NCI-H345 treated with DMSO at 0.1 percent for 48 hours (cell line): ENCODE measurements around the gene STK11.
"Not testable (repeated sequence)": the region's sequence is repeated elsewhere in the genome, so short reads cannot be mapped to it uniquely, and the experiment has no call there.

Experiments
- DNase-seq: peaks from one replicate; lab custom pipeline; 2025; ENCODE audit not compliant: unreplicated experiment; lab: John Stamatoyannopoulos, UW

Gene STK11

DNA sequence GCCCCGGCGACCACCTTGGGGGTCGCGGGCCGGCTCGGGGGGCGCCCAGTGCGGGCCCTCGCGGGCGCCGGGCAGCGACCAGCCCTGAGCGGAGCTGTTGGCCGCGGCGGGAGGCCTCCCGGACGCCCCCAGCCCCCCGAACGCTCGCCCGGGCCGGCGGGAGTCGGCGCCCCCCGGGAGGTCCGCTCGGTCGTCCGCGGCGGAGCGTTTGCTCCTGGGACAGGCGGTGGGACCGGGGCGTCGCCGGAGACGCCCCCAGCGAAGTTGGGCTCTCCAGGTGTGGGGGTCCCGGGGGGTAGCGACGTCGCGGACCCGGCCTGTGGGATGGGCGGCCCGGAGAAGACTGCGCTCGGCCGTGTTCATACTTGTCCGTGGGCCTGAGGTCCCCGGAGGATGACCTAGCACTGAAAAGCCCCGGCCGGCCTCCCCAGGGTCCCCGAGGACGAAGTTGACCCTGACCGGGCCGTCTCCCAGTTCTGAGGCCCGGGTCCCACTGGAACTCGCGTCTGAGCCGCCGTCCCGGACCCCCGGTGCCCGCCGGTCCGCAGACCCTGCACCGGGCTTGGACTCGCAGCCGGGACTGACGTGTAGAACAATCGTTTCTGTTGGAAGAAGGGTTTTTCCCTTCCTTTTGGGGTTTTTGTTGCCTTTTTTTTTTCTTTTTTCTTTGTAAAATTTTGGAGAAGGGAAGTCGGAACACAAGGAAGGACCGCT is 729 bp downstream of the STK11 start:
- DNase-seq: no peak

DNA sequence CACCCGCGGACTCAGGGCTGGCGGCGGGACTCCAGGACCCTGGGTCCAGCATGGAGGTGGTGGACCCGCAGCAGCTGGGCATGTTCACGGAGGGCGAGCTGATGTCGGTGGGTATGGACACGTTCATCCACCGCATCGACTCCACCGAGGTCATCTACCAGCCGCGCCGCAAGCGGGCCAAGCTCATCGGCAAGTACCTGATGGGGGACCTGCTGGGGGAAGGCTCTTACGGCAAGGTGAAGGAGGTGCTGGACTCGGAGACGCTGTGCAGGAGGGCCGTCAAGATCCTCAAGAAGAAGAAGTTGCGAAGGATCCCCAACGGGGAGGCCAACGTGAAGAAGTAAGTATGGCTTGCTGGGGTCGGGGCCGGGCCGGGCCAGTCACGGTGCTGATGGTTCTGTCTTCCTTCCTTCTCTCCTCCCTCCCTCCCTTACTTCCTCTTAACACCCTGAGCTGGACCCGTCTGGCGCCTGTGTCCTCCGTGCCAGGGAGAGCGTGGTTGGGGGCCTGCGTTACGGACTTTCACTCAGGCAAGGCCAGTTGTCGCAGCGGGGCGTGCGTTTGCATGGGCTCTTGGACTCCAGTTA is 1.4 kb downstream of the STK11 start:
- DNase-seq: no peak

DNA sequence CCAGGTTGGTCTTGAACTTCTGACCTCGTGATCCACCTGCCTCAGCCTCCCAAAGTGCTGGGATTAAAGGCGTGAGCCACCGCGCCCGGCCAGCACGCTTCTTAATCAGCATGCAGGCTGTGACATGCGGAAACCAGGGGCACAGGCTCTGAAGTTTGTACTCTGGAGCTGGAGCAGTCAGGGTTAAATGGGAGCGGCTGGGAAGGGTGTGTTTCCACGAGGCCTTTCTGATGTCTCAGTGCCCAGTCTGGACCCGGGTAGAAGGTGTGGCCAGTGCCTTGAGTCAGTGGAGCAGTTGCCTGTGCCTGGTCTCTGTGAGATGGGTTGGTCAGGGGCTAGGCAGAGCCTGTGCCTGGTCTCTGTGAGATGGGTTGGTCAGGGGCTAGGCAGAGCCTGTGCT is 3.3 kb downstream of the STK11 start:
- DNase-seq: not testable (repeated sequence)

DNA sequence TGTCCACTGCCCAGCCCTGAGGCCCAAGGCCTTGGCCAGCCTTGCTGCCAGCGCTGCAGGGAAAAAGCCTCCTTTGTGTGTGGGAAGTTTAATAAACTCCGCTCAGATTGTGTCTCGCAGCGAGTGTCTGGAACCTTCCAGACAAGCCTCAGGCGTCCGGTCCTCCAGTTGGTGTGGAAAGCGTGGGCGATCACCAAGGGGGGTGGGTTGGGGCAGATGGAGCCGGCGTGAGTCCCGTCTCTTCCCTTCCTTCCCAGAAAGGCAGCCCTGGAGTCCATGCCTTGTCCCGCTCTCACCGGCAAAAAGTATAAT is 4.6 kb downstream of the STK11 start:
- DNase-seq: no peak

DNA sequence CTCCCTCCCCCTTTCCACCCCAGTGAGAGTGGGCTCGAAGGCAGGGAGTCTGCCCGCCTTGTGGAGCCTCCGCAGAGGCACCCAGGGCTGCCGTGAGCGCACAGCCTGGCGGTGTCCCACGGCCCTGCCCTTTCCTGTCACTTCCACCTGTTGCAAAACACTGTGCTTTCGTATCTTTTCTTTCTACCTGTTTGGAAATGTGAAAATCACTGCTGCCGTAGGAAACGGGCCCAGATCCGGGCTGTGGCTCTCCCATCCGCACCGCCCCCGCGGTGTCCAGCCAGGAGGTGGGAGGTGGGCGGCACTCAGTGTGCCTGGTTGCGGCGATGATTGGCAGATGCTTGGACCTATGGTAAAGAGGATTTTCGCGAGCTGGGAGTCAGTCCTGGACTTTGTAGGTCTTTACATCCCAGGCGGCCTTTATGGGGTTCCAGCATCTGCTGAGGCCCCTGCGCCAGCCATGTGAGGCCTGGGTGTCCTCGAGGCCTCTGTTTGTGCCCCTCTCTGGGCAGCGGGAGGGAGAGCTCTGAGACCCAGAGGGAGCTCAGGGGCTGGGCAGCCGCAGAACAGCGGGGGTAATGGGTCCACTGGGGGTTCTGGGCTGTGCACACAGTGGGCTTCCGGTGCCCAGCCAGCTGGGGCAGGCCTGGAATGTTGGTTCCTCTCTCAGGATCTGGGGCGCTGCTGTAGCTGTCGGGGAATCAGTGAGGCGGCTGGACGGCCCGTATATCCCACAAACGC is 6.1 kb downstream of the STK11 start:
- no peak for DNase-seq

DNA sequence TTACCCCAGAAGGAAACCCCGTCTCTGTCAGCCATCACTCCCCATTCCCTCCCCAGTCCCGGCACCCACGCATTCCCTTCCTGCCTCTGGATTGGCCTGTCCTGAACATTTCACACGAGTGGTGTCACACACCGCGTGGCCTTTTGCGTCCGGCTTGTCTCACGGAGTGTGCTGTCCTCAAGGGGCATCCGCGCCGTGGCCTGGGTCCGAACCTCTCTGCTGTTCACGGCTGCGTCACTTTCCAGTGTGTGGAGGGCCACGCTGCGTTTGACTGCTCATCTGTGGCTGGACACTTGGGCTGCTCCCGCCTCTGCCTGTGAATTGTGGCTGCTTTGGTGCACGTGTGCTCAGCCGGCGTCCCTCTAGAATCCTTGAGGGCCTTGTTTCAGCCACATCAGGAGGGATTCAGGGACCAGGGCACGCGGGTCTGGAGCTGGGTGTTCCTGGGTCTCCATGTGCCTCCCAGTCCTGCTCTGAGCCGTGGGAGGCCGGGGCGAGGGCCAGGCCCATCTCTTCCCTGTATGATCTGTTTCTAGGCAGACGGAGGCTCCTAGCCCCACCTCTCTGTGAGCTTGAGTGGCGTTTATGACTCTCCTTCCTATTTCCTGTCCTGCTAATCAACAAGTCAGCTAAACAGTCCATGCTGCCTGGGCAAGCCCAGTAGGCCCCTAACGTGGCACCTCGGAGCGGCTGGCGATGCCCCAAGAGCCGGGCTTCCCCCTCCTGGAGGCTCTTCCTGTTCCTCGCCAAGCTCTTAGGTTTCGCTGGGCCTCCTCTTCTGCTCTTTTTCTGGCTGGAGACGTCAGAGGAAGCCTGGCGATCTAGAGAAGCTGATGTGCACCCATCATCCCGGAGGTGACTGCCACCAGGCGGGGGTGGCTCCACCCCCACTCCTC is 8.1 kb downstream of the STK11 start:
- no peak for DNase-seq

DNA sequence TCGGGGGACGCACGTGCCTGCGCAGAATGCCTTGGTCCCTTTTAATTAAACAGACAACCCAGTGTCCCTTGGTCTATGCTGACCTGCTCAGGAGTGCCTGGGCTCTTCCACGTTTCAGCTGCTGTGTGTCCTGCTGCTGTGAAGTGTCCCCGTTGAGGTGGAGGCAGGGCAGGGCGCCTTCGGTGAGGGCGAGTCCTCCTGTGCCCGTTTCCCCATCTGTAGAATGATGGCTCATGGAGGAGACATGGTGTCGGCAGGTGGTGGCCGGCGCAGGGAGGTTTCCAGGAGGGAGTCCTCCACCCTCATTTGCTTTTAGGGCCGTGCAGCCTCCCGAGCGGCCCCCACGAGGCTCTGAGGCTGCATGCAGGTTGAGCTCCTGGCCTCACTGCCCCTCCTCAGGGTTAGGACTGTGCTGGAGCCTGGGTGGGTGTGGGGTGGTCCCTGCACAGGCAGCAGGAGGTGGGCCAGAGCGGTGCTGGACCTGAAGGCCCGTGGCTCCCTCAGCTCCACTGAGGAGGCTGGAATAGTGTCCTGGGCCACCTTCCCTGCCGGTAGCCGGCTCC is 8.8 kb downstream of the STK11 start:
- no peak for DNase-seq

DNA sequence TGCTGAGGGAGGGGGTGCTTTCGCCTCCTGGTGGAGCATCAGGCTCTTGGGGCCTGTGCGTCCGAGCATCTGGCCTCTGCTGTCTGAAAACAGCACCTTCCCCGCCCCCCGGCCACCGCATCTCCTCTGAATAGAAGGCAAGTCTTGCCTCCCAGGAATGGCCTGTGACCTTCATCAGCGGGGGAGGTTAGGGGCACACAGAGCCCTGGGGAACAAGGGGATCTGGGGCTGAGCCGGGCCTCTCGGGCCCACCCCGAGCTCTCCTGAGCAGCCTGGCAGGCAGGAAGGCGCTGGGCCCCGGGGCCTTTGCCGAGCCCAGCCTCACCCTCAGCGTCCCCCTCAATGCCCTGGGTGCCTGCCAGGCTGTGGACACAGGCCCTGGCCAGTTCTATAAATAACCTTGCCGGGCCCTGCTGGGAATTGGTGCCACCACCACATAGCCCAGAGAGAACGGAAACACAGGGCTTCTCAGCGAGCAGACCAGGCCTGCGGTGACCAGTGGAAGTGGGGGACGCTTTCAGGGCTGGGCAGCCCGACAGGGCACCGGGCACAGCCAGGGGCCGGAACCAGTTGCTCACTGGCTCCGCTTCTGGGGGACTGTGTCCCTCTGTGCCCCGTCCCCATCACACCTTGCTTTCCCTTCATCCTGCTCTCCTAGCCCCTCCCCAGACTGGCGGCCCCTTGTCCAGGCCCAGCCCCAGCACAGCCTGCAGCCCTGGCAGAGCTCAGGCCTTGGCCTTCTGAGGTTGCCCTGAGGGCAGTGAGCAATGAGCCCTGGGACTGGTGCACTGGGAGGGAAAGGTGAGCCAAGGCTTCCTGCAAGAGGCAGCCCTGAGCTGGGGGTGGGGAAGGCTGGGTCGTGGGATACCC is 9.5 kb downstream of the STK11 start:
- no peak for DNase-seq

DNA sequence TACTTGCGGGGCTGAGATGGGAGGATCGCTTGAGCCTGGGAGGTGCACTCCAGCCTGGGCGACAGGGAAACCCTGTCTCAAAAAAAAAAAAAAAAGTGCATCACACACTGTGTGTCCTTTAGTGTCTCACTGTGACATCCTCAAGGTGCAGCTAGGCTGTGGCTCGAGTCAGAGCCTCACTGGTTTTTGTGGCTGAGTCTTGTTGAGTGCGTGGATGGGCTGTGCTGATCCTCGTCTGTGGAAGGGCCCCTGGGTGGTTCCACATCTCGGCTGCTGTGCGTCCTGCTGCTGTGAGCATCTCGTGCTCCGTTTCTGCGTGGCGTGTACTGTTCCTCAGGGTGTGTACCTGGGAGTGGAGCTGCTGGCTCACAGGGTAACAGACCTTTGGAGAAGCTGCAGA is 11.2 kb downstream of the STK11 start:
- no peak for DNase-seq

DNA sequence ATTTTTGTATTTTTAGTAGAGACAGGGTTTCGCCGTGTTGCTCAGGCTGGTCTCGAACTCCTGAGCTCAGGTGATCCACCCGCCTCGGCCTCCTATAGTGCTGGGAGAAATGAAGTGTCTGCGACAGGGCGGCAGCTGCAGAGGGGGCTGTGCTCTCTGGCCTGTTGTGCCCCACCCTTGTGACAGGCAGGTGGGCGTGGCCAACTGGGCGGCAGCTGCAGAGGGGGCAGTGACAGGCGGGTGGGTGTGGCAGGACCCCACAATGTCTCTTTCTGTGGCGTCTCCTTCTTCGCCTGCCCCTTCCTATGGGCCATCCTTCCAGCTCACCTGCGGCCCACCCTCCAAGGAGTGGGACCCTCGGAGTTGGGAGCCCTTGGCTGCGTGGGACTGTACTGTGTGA is 11.8 kb downstream of the STK11 start:
- no peak for DNase-seq

DNA sequence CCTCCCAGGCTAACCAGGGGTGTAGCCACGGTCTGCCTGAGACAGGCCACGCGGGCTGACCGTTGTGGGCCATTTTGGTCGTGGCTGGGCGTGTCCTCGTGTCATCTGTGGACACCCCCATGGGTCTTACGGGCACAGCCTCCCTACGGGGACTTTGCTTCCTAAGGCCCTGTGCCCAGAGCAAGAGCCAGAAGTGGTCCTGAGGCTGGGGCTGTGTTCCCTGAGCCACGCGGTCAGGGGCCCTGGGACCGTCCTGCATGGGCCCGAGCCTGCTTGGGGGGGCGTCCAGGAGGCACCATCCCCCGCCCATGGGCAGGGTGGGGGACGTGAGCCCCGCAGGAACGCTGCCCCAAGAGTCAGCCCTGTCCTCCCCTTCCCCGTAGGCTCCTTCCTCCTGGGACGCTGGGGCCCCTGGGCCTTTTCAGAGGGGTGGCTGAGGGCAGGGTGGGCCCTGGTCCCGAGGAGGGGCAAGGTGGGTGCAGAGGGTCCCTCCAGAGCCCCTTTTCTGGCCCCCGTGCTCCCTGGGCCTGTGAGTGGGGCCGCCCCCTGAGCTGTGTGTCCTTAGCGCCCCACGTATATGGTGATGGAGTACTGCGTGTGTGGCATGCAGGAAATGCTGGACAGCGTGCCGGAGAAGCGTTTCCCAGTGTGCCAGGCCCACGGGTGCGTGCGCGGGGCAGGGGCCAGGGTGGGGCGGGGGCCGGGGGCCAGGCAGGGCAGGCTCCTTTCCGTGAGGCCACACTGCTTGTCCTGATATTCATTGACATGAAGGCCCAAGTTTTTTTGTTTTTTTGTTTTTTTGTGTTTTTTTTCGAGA is 13.4 kb downstream of the STK11 start:
- DNase-seq: no peak

DNA sequence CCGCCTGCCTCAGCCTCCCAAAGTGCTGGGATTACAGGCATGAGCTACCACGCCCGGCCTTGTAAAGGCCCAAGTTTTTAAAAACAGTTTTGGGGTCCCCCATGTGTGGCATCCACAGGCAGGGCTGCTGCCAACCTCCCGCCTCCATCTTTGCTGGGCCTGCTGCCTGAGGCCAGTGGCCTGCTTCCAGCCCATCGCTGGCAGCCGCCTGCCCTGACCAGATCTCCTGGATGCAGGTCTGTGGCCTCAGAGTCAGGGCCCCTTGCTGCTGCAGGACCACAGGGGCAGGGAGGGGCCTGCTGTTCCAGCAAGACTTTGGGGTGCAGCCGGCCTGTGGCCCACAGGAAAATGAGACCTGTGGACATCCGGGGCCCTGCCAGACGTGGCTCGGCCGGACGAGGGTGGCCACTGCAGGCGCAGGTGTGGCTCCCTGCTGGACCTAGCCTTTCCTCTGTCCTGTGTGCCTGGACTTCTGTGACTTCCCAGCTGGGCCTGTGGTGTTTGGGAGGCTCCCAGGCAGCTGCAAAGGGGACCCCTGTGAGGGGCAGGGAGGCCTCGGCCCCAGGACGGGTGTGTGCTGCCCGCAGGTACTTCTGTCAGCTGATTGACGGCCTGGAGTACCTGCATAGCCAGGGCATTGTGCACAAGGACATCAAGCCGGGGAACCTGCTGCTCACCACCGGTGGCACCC is 14.4 kb downstream of the STK11 start:
- no peak for DNase-seq

DNA sequence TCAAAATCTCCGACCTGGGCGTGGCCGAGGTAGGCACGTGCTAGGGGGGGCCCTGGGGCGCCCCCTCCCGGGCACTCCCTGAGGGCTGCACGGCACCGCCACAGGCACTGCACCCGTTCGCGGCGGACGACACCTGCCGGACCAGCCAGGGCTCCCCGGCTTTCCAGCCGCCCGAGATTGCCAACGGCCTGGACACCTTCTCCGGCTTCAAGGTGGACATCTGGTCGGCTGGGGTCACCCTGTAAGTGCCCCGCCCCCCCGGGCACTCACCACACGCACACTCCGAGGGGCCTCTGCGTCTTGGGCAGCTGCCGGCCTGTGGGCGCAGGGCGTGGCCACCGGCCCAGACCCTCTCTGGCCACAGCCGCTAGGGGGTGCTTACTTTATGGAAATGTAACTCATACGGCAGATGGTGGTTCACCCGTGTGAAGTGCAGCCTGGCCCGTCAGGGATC is 14.9 kb downstream of the STK11 start:
- DNase-seq: no peak

DNA sequence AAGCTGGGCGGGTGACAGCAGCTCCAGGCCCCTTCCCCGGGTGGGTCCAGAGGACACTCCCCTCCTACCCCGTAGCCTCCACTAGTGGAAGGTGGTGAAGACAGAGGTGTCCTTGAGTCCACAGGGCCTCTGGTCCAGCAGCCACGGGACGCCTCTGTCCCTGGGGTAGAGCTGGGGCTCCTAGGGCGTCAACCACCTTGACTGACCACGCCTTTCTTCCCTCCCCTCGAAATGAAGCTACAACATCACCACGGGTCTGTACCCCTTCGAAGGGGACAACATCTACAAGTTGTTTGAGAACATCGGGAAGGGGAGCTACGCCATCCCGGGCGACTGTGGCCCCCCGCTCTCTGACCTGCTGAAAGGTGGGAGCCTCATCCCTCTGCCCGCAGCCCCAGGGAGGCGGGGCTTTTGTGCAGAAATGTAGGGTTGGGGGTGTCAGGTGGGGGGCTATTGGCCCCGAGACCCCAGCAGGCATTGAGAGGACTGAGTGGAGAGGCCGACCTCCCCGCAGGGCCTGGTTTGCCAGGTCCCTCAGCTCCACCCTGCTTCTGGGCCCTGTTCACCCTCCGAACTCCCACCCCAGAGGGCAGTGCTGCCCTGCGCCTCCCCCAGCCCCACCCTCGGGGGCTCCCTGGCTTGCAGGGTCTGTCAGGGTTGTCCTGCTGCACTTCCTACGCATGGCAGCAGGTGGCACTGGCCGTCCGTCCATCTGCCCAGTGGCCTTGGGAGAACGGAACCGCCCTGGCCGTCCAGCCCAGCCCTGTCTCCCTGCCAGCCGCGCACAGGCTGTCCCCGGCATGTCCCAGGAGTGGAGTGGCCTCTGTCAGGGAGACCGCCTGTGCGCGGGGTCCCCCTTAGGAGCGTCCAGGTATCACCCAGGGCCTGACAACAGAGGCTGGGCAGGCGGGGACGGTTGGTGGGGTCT is 15.7 kb downstream of the STK11 start:
- DNase-seq: no peak

DNA sequence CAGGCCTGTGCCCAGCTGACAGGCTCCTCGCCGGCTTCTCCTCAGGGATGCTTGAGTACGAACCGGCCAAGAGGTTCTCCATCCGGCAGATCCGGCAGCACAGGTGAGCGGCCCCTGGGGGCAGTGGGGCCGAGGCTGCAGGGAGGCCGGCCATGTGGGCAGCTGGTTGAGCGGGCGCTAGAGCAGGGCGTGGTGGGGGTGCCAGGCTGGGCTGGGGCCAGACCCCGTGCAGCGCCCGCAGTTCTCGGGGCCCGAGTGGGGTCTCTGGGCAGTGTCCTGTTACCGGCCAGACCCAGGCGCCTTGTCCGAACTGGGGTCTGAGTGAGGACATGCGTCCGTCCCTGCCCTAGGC is 16.3 kb downstream of the STK11 start:
- no peak for DNase-seq

DNA sequence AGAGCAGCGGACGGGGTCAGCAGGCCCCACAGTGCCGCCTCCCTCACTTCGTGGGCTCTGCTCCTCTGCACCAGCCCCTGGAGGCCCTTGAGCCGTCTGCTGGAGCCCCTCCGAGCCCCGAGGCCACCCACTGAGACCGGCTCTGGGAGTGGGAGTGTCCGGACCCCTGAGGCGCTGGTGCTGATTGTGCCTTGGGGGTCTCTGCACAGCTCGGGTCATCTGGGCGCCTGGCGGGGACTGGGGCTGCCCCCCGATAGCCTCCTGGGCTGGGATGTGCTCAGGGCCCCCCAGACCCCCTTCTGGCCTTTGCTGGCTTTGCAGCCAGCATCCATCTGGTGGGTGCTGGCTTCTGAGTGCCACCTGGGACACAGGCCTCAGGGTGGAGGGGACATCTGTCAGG is 16.8 kb downstream of the STK11 start:
- DNase-seq: no peak

DNA sequence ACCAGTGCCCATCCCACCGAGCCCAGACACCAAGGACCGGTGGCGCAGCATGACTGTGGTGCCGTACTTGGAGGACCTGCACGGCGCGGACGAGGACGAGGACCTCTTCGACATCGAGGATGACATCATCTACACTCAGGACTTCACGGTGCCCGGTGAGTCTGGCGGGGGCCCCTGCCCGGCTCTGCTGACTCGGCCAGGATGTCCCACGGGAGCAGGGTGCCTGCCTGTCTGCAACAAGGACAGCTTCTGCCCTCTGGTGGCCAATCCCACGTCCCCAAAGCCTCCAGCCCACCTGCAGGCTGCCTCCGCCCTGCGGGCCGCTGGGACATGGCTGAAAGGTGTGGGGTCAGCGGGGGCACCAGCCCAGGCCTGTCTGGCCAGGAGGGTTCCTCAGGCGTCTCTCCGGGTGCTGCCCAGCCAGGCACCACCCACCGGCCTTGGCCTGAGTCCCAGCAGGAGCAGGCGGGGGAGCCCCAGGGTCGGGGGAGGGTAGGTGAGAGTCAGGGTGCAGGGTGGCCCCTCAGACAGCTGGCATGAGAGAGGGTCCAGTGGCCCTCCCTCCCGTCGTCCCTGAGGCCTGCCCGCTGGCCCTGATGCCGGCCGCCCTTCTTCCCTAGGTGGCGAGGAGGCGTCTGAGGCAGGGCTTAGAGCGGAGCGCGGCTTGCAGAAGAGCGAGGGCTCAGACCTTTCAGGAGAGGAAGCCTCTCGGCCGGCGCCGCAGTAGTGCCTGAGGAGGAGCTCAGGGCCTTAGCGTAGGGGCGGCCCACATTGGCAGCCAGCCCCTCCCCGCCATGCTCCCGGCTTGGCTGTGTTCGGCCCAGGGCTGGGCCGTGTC is 17.7 kb downstream of the STK11 start:
- DNase-seq: no peak
